Natural killer cell (primary cell): ENCODE data around the gene UBE4B. TPM values are rescaled to one million over a fixed set of nuclear protein-coding genes. Genes with fewer than 3 reads are reported as not detected.

Experiments
- ATAC-seq, 3 donors: fragments of 150-1000 bp in 2 of 3; fragments of 200-7000 bp in 1 of 3; cut with Tn5 transposase; 1 replicate in 1 of 3; 2 replicates in 2 of 3; pipeline ENCODE4 v1.10.0; 2021; ENCODE audit warnings: mild to moderate bottlenecking in 2 of 3, moderate library complexity in 2 of 3
- DNase-seq, 2 donors: peaks; one replicate each; pipeline versions ENCODE4 v3.0.0 to v3.0.0-alpha.2; 2013 to 2021; ENCODE audit warnings: mixed read lengths in 1 of 2
- H3K27ac ChIP-seq: one replicate; pipeline ENCODE4 v1.5.1; 2013; ENCODE audit warnings: mild to moderate bottlenecking, low read length
- H3K27me3 ChIP-seq: one replicate; pipeline ENCODE4 v1.6.1; 2013; ENCODE audit warnings: low read length; ENCODE audit not compliant: control insufficient read depth, insufficient read depth
- H3K36me3 ChIP-seq: one replicate; pipeline ENCODE4 v1.6.1; 2013; ENCODE audit warnings: low read length; ENCODE audit not compliant: control insufficient read depth, insufficient read depth
- H3K4me1 ChIP-seq: one replicate; pipeline ENCODE4 v1.6.1; 2013; ENCODE audit warnings: low read length; ENCODE audit not compliant: control insufficient read depth, insufficient read depth
- H3K4me3 ChIP-seq: one replicate; pipeline ENCODE4 v1.5.1; 2013; ENCODE audit warnings: low read length
- H3K9me3 ChIP-seq: one replicate; pipeline ENCODE4 v1.6.1; 2013; ENCODE audit warnings: low read length; ENCODE audit not compliant: control insufficient read depth, insufficient read depth
- H3K27ac Mint-ChIP-seq, 2 donors: one replicate each; pipeline ENCODE4 v1.8.0; 2022; ENCODE audit warnings: mild to moderate bottlenecking in 2 of 2, mixed read lengths in 2 of 2, moderate library complexity in 1 of 2
- H3K27me3 Mint-ChIP-seq, 2 donors: one replicate each; pipeline ENCODE4 v1.8.0; 2022; ENCODE audit warnings: low read depth in 2 of 2, mixed read lengths in 2 of 2
- H3K36me3 Mint-ChIP-seq: one replicate; pipeline ENCODE4 v1.8.0; 2022; ENCODE audit warnings: mixed read lengths
- H3K4me1 Mint-ChIP-seq, 2 donors: one replicate each; pipeline ENCODE4 v1.8.0; 2022; ENCODE audit warnings: mixed read lengths in 2 of 2
- H3K4me3 Mint-ChIP-seq: one replicate; pipeline ENCODE4 v1.8.0; 2022; ENCODE audit warnings: mild to moderate bottlenecking, moderate library complexity, mixed read lengths
- H3K9me3 Mint-ChIP-seq, 2 donors: one replicate each; pipeline ENCODE4 v1.8.0; 2022; ENCODE audit warnings: mixed read lengths in 2 of 2
- WGBS: methylation state at CpG from one replicate; pipeline ENCODE4 v1.1.7; 2013; ENCODE audit warnings: missing lambda C conversion rate; ENCODE audit not compliant: insufficient coverage; 5-methylcytosine and 5-hydroxymethylcytosine counted together
- intact Hi-C: fragments of 100-400 bp; cut with micrococcal nuclease; formaldehyde crosslinking; loops from one replicate; pipeline ENCODE4 v1.14.2; 2022
- total RNA-seq, 4 donors: library from RNA; stranded (reverse); fragments of 120-200 nt in 1 of 4; gene quantifications; one replicate each; pipeline versions ENCODE4 v1.2.3 to v1.2.4, GENCODE V29; 2013 to 2022
- TF ChIP-seq, protein P1 (sequence below): fragments of 200-600 bp; IDR thresholded peaks from one replicate; pipeline ENCODE4 v1.8.0; 2022; ENCODE audit warnings: antibody characterized with exemption

Gene UBE4B
- total RNA-seq, 3 donors from 2014 or later (not counting 1 experiment from before 2014, with no cell fraction given) = 37.0 to 48.0 (median 41.4) TPM

GRCh38 chr1:10085076-10085475 lies 52.3 kb downstream of the UBE4B start:
- no peaks in the 10 kb centered on the region for H3K9me3 ChIP-seq
- TF ChIP-seq, protein P1, sequence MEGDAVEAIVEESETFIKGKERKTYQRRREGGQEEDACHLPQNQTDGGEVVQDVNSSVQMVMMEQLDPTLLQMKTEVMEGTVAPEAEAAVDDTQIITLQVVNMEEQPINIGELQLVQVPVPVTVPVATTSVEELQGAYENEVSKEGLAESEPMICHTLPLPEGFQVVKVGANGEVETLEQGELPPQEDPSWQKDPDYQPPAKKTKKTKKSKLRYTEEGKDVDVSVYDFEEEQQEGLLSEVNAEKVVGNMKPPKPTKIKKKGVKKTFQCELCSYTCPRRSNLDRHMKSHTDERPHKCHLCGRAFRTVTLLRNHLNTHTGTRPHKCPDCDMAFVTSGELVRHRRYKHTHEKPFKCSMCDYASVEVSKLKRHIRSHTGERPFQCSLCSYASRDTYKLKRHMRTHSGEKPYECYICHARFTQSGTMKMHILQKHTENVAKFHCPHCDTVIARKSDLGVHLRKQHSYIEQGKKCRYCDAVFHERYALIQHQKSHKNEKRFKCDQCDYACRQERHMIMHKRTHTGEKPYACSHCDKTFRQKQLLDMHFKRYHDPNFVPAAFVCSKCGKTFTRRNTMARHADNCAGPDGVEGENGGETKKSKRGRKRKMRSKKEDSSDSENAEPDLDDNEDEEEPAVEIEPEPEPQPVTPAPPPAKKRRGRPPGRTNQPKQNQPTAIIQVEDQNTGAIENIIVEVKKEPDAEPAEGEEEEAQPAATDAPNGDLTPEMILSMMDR = no peak
- H3K9me3 Mint-ChIP-seq = peaks cover 0 to 2% of the 10 kb centered on the region in 2 donors
- DNase-seq (no peak), ATAC-seq (no peak)
- no peaks in the 10 kb centered on the region for H3K4me1 ChIP-seq
- no peak overlapping the region for H3K4me3 Mint-ChIP-seq
- intact Hi-C loops = no loop called here
- no peak overlapping the region for H3K27ac ChIP-seq
- 92% methylated on average over 5 of the region's 5 CpGs for WGBS
- H3K27me3 ChIP-seq = no peaks in the 10 kb centered on the region
- no peaks in the 10 kb centered on the region for H3K27me3 Mint-ChIP-seq
- no peak overlapping the region for H3K27ac Mint-ChIP-seq
- peaks cover 5 to 17% of the 10 kb centered on the region in 2 donors for H3K4me1 Mint-ChIP-seq
- H3K36me3 Mint-ChIP-seq = no peaks in the 10 kb centered on the region
- H3K36me3 ChIP-seq = peaks cover 3% of the 10 kb centered on the region
- no peak overlapping the region for H3K4me3 ChIP-seq

DNA sequence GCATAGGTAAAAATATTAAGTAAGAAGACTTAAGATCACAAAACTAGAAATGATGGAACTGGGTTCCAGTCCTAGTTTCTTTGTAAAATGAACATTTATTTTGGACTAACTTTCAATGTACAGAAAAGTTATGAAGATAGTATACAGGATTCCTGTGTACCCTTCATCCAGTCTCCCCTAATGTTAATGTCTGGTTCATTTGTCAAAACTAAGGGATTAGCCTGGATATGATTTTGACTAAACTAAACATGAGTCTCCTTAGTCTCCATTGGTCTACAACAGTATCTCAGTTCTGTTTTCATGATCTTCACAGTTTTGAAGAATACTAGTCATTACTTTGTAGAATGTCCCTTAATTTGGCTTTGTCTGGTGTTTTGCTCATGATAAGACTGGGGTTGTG lies 54.5 kb downstream of the UBE4B start:
- Histone ChIP-seq H3K4me1 (no peaks in the 10 kb centered on the region), H3K36me3 (peaks cover 3% of the 10 kb centered on the region), H3K27me3 (no peaks in the 10 kb centered on the region), H3K4me3 (no peak overlapping the region), H3K9me3 (no peaks in the 10 kb centered on the region), H3K27ac (no peak overlapping the region)
- Mint-ChIP-seq H3K27me3 (no peaks in the 10 kb centered on the region), H3K27ac (no peak overlapping the region), H3K4me3 (no peak overlapping the region), H3K36me3 (no peaks in the 10 kb centered on the region), H3K9me3 (no peaks in the 10 kb centered on the region), H3K4me1 (peaks cover 5 to 17% of the 10 kb centered on the region in 2 donors)
- no peak for DNase-seq
- TF ChIP-seq, protein P1 = no peak
- ATAC-seq = no peak
- intact Hi-C loops = no loop called here

- Histone ChIP-seq H3K27me3 (no peaks in the 10 kb centered on the region), H3K4me1 (no peaks in the 10 kb centered on the region), H3K27ac (no peak overlapping the region), H3K36me3 (peaks cover 44% of the 10 kb centered on the region), H3K4me3 (no peak overlapping the region), H3K9me3 (no peaks in the 10 kb centered on the region)
- TF ChIP-seq, protein P1 = no peak
- H3K4me3 Mint-ChIP-seq = no peak overlapping the region
- intact Hi-C loops = no loop called here
- H3K9me3 Mint-ChIP-seq = no peaks in the 10 kb centered on the region
- no peak for ATAC-seq
- H3K27me3 Mint-ChIP-seq = no peaks in the 10 kb centered on the region
- DNase-seq = no peak
- H3K4me1 Mint-ChIP-seq = no peaks in the 10 kb centered on the region
- no peak overlapping the region for H3K27ac Mint-ChIP-seq
- peaks cover 9% of the 10 kb centered on the region for H3K36me3 Mint-ChIP-seq
Observed at GRCh38 chr1:10101929-10102328, 69.2 kb downstream of the UBE4B start.

GRCh38 chr1:10103193-10103592 lies 70.4 kb downstream of the UBE4B start:
- no peaks in the 10 kb centered on the region for H3K27me3 ChIP-seq
- H3K4me3 Mint-ChIP-seq = no peak overlapping the region
- H3K9me3 Mint-ChIP-seq = no peaks in the 10 kb centered on the region
- no peaks in the 10 kb centered on the region for H3K4me1 Mint-ChIP-seq
- H3K27me3 Mint-ChIP-seq = no peaks in the 10 kb centered on the region
- no peak overlapping the region for H3K27ac ChIP-seq
- H3K36me3 Mint-ChIP-seq = peaks cover 16% of the 10 kb centered on the region
- intact Hi-C loops = no loop called here
- ATAC-seq (no peak), DNase-seq (no peak)
- H3K4me3 ChIP-seq = no peak overlapping the region
- no peaks in the 10 kb centered on the region for H3K4me1 ChIP-seq
- H3K27ac Mint-ChIP-seq = no peak overlapping the region
- peaks cover 43% of the 10 kb centered on the region for H3K36me3 ChIP-seq
- TF ChIP-seq, protein P1 = no peak
- H3K9me3 ChIP-seq = no peaks in the 10 kb centered on the region
- 99% methylated on average over 4 of the region's 5 CpGs for WGBS
